Measurements from ENCODE around the gene TIGD6. TPM values are rescaled to one million over a fixed set of nuclear protein-coding genes. Genes with fewer than 3 reads are reported as not detected.

Gene TIGD6
- total RNA-seq, 1 donor from 2014 or later = 3.5 TPM

DNA sequence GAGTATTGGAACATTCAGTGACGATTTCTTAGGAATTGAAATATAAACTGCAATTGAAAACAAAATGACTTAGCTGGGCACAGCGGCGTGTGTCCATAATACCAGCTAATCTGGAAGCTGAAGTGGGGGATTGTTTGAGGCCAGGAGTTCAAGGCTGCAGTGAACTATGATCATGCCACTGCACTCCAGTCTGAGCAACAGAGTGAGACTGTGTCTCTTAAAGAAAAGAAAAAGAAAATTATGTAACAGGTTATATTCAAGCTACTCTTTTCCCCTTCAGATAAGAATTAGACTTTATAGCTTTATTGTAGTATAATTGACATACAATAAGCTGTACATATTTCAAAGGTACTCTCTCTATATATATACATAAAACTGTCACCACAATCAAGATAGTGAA is 33.5 kb downstream of the TIGD6 start:
- Mint-ChIP-seq H3K27me3 (ENCODE audit: unreplicated experiment) (peaks cover 3% of the 10 kb centered on the region), H3K27ac (ENCODE audit: unreplicated experiment) (no peak overlapping the region), H3K9me3 (ENCODE audit: unreplicated experiment) (no peaks in the 10 kb centered on the region), H3K36me3 (ENCODE audit: low read depth, unreplicated experiment) (no peaks in the 10 kb centered on the region), H3K4me1 (ENCODE audit: unreplicated experiment) (peaks cover 1% of the 10 kb centered on the region), H3K4me3 (ENCODE audit: unreplicated experiment) (no peak overlapping the region)
- no peak for DNase-seq (ENCODE audit: low spot score)
- TF ChIP-seq CTCF (IDR thresholded peaks at IDR 0.05; ENCODE audit: unreplicated experiment) = no peak

DNA sequence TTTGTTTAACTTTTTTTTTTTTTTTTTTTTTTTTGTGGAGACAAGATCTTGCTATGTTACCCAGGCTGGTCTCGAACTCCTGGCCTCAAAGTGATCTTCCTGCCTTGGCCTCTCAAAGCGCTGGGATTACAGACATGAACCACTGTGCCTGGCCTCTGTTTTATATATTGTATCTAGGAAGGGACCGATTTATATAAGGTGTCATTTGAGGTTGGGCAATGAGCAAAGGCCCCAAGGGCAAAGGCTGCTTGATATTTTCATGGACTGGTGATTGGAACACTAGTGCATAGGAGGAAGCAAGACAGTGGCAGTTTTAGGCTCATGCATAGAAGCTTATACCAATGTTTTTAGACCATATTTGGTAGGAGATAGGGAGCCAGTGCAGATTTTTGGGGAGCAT is 36.7 kb downstream of the TIGD6 start:
- H3K36me3 Mint-ChIP-seq (ENCODE audit: low read depth, unreplicated experiment) = no peaks in the 10 kb centered on the region
- H3K9me3 Mint-ChIP-seq (ENCODE audit: unreplicated experiment) = no peaks in the 10 kb centered on the region
- no peak overlapping the region for H3K27ac Mint-ChIP-seq (ENCODE audit: unreplicated experiment)
- H3K4me1 Mint-ChIP-seq (ENCODE audit: unreplicated experiment) = peaks cover 16% of the 10 kb centered on the region
- peaks cover 2% of the 10 kb centered on the region for H3K27me3 Mint-ChIP-seq (ENCODE audit: unreplicated experiment)
- H3K4me3 Mint-ChIP-seq (ENCODE audit: unreplicated experiment) = no peak overlapping the region
- DNase-seq (ENCODE audit: low spot score) = no peak
- no peak for TF ChIP-seq CTCF (IDR thresholded peaks at IDR 0.05; ENCODE audit: unreplicated experiment)

DNA sequence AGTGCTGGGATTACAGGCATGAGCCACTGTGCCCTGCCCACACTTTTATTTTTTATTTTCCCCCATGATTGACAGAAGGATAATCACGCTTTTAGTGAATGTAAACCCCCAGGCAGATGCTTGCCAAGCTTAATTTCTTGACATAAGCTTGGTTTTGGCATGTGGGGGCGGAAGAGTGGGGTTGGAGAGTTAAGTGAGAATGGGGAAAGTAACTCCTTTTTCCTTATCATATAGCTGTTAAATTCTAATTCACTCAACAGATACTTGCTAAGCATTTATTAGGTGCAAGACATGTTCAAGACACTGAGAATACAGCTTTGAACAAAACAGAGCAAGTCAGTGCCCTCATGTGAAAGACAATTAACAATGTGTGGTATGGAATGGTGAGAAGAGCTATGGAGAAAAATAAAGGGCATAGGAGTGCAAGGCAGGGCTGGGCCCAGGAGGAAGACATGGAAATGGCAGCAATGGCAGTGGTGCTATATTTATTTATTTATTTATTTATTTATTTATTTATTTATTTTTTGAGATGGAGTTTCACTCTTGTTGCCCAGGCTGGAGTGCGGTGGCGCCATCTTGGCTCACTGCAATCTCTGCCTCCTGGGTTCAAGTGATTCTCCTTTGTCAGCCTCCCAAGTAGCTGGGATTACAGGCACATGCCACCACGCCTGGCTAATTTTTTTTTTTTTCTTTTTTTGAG is 37.7 kb downstream of the TIGD6 start:
- peaks cover 2% of the 10 kb centered on the region for H3K27me3 Mint-ChIP-seq (ENCODE audit: unreplicated experiment)
- no peaks in the 10 kb centered on the region for H3K9me3 Mint-ChIP-seq (ENCODE audit: unreplicated experiment)
- H3K4me1 Mint-ChIP-seq (ENCODE audit: unreplicated experiment) = peaks cover 16% of the 10 kb centered on the region
- no peaks in the 10 kb centered on the region for H3K36me3 Mint-ChIP-seq (ENCODE audit: low read depth, unreplicated experiment)
- no peak overlapping the region for H3K27ac Mint-ChIP-seq (ENCODE audit: unreplicated experiment)
- no peak for DNase-seq (ENCODE audit: low spot score)
- no peak overlapping the region for H3K4me3 Mint-ChIP-seq (ENCODE audit: unreplicated experiment)
- no peak for TF ChIP-seq CTCF (IDR thresholded peaks at IDR 0.05; ENCODE audit: unreplicated experiment)

DNA sequence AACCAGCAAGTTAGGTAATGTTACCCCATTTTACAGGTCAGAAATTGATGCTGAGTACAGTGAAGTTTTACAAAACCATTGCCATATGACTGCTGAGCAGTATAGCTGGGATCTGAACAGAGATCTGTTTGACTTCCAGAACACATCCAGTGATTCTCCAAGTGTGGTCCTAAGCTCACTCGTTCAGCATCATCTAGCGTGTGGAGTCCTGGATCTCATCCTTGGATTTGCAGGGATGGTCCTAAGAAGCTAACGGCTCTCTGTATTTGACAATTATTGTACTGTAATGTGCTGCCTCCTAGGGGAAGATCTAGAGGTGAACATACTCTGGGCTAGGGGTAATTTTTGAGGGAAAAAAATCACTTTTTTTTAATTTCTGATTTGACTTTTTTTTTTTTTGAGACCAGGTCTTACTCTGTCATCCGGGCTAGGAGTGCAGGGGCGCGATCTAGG is 38.5 kb downstream of the TIGD6 start:
- peak; percentile 15 for DNase-seq (ENCODE audit: low spot score)
- Mint-ChIP-seq H3K4me3 (ENCODE audit: unreplicated experiment) (peak overlapping the region; percentile 93), H3K27me3 (ENCODE audit: unreplicated experiment) (peaks cover 2% of the 10 kb centered on the region), H3K4me1 (ENCODE audit: unreplicated experiment) (peaks cover 16% of the 10 kb centered on the region), H3K9me3 (ENCODE audit: unreplicated experiment) (no peaks in the 10 kb centered on the region), H3K36me3 (ENCODE audit: low read depth, unreplicated experiment) (no peaks in the 10 kb centered on the region), H3K27ac (ENCODE audit: unreplicated experiment) (no peak overlapping the region)
- no peak for TF ChIP-seq CTCF (IDR thresholded peaks at IDR 0.05; ENCODE audit: unreplicated experiment)

DNA sequence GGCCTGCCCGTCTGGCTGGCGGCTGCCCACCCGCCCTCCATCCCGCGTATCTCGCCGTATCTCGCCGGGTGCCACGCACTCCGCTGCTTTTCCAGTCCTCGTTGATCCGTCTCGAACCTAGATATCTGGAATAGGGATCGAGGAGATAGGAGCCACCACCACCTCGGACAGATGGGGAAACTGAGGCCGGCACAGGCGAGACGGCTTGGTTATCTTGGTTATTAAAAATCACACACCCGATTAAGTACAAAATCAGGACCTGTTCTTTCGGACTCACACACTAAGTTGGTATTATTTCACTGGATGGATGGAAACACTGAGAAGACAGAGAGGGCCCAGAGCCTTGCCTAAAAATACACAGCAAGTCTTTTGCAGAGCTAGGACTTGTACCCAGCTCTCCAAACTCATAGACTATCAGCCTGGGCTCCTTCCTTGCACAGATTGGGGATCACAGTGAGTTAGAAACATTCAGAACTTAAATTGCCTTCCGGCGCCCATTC is 39.2 kb downstream of the TIGD6 start:
- peak overlapping the region; percentile 93 for H3K4me3 Mint-ChIP-seq (ENCODE audit: unreplicated experiment)
- H3K27me3 Mint-ChIP-seq (ENCODE audit: unreplicated experiment) = peaks cover 2% of the 10 kb centered on the region
- TF ChIP-seq CTCF (IDR thresholded peaks at IDR 0.05; ENCODE audit: unreplicated experiment) = no peak
- peaks cover 16% of the 10 kb centered on the region for H3K4me1 Mint-ChIP-seq (ENCODE audit: unreplicated experiment)
- H3K27ac Mint-ChIP-seq (ENCODE audit: unreplicated experiment) = peak overlapping the region; percentile 27
- H3K36me3 Mint-ChIP-seq (ENCODE audit: low read depth, unreplicated experiment) = no peaks in the 10 kb centered on the region
- no peak for DNase-seq (ENCODE audit: low spot score)
- H3K9me3 Mint-ChIP-seq (ENCODE audit: unreplicated experiment) = no peaks in the 10 kb centered on the region

Measured in endothelial cell (in vitro differentiated cells).